SK-N-MC (cell line): ENCODE measurements around the gene DFFB.

ENCODE experiments used
- EZH2 ChIP-seq: fragments of 200-600 bp; sonication (generic); IDR thresholded peaks from one replicate; pipeline ENCODE4 v1.6.1; 2017; ENCODE audit warnings: antibody characterized with exemption
- FOXP2 ChIP-seq: optimal IDR thresholded peaks from 2 replicates; pipeline ENCODE3; 2011; ENCODE audit warnings: mild to moderate bottlenecking, moderate library complexity; ENCODE audit not compliant: insufficient read depth; ENCODE audit errors: extremely low read length, control extremely low read depth
- POLR2AphosphoS5 ChIP-seq: IDR thresholded peaks from 2 replicates; pipeline ENCODE4 v1.6.1; 2012; ENCODE audit warnings: mild to moderate bottlenecking, low read depth, low read length, borderline replicate concordance

DNA sequence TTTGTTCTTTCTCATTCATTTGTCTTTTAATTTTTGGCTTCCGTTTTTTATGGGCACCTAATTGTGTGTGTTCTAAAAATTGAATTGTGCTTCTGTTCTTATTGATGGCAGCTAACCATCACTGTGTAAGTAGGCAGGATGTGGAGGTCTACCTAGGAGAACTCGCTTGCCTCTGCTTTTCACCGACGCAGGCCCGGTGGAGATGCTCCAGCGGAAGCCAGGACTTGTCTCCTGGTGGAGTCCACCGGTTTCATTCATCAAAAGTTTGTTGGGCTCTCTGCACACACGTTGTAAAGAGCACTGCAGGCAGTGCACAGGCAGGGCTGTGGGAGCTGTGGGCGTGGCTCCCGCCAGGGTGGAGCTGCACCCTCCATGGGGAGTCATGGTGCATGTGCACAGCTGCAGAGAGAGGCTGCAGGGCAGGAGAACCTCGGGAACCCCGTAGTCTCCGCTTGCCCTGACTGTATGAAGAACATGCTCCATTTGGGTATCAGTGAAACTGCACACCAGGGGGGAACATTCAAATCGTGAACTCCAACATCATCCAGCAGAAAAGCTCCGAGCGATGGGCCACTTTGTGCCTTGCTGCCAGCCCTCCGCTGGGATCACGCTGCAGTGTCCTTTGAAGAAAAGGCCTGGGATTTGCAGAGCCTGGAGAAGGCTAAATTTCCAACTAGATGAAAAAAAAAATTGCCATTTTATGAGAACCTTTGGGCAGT lies 48.8 kb downstream of the DFFB start:
- TF ChIP-seq EZH2 (no peak), POLR2AphosphoS5 (no peak), FOXP2 (no peak)
